Activated CD8-positive, alpha-beta T cell treated with anti-CD3 and anti-CD28 coated beads, Interleukin-2, amount 10 ng/mL, durations not matched to agents 7 days and 5 days (primary cell): ENCODE results near the gene IST1. TPM values are rescaled to one million over a fixed set of nuclear protein-coding genes. Genes with fewer than 3 reads are reported as not detected.

Experiments used
- ATAC-seq: fragments of 150-1000 bp; cut with Tn5 transposase; one replicate; pipeline ENCODE4 v1.10.0; 2021; ENCODE audit warnings: moderate library complexity
- CTCF ChIA-PET: fragments of 350-600 bp; sonication (Branson Sonifier 250); formaldehyde crosslinking; loops from one replicate; lab custom pipeline; 2021; ENCODE audit warnings: antibody characterized with exemption; lab: Charles Lee
- POLR2A ChIA-PET: fragments of 350-600 bp; sonication (Branson Sonifier 250); formaldehyde crosslinking; loops from one replicate; lab custom pipeline; 2021; ENCODE audit warnings: antibody characterized with exemption; lab: Charles Lee
- DNase-seq: peaks from one replicate; pipeline ENCODE4 v3.0.0-alpha.2; 2020
- H3K27ac Mint-ChIP-seq: one replicate; pipeline ENCODE4 v1.8.0; 2021; ENCODE audit warnings: mild to moderate bottlenecking, mixed read lengths
- H3K27me3 Mint-ChIP-seq: one replicate; pipeline ENCODE4 v1.8.0; 2021; ENCODE audit warnings: low read depth, mixed read lengths
- H3K36me3 Mint-ChIP-seq: one replicate; pipeline ENCODE4 v1.8.0; 2021; ENCODE audit warnings: low read depth, mixed read lengths
- H3K4me1 Mint-ChIP-seq: one replicate; pipeline ENCODE4 v1.8.0; 2021; ENCODE audit warnings: low read depth, mixed read lengths
- H3K4me3 Mint-ChIP-seq: one replicate; pipeline ENCODE4 v1.8.0; 2021; ENCODE audit warnings: mild to moderate bottlenecking, mixed read lengths
- H3K9me3 Mint-ChIP-seq: one replicate; pipeline ENCODE4 v1.8.0; 2022; ENCODE audit warnings: mixed read lengths; ENCODE audit not compliant: insufficient read depth
- total RNA-seq, 2 experiments: library from RNA; stranded (reverse); gene quantifications; one replicate each; pipeline ENCODE4 v1.2.3, GENCODE V29; 2021

IST1 gene
- total RNA-seq, result 100 to 1,000 TPM; 155 to 174 TPM

- Mint-ChIP-seq H3K4me3 (peak within 1 kb of the TSS; percentile 97), H3K9me3 (no peaks in the 10 kb centered on the region), H3K27ac (peak within 1 kb of the TSS; percentile 97), H3K4me1 (peaks cover 24% of the 10 kb centered on the region), H3K36me3 (peaks cover 14% of the 10 kb centered on the region), H3K27me3 (no peaks in the 10 kb centered on the region)
- peak; percentile 95 for ATAC-seq
- peak; percentile 99 for DNase-seq
- ChIA-PET POLR2A (interaction anchor here (0.7 to 3.1 kb wide), 8 partner anchors 10 to 123 kb away, joined by 3 to 28 read pairs (median 4); partner anchors contain the start of genes AP1G1 and ZNF821), CTCF (interaction anchor here (1.5 to 6.5 kb wide), 3 partner anchors 12 to 48 kb away, joined by 3 to 65 read pairs (median 3); partner anchors contain the start of gene ZNF821)
Observed at GRCh38 chr16:71894921-71895678, at the start of gene IST1. TSS of gene IST1 (plus strand) at chr16:71895531. CDS start at chr16:71915641, 20,110 bp downstream.

GRCh38 chr16:71845639-71846430 lies 49.5 kb upstream of the IST1 start, which contains the start of gene ATXN1L:
TSS of gene ATXN1L (plus strand) at chr16:71845976. CDS start at chr16:71849741, 3,765 bp downstream.
- Mint-ChIP-seq H3K4me1 (peaks cover 36% of the 10 kb centered on the region), H3K36me3 (peaks cover 22% of the 10 kb centered on the region), H3K9me3 (no peaks in the 10 kb centered on the region), H3K27me3 (no peaks in the 10 kb centered on the region), H3K4me3 (peak within 1 kb of the TSS; percentile 90), H3K27ac (peak within 1 kb of the TSS; percentile 94)
- CTCF ChIA-PET, result interaction anchor here (1.0 to 4.3 kb wide), 6 partner anchors 29 to 116 kb away, joined by 3 to 39 read pairs (median 4); partner anchors contain the start of gene ZNF821
- POLR2A ChIA-PET, result interaction anchor here (0.5 to 3.2 kb wide), 20 partner anchors 8 to 117 kb away, joined by 3 to 39 read pairs (median 4); partner anchors contain the start of genes AP1G1 and ZNF821
- peak; percentile 97 for ATAC-seq
- DNase-seq, result peak; percentile 93

GRCh38 chr16:71846431-71846830 lies 48.9 kb upstream of the IST1 start:
- H3K27ac Mint-ChIP-seq, result peak overlapping the region; percentile 94
- ATAC-seq, result peak; percentile 9
- H3K9me3 Mint-ChIP-seq, result no peaks in the 10 kb centered on the region
- CTCF ChIA-PET, result interaction anchor here (1.1 to 4.3 kb wide), 5 partner anchors 29 to 115 kb away, joined by 3 to 39 read pairs (median 4); partner anchors contain the start of gene ZNF821
- H3K27me3 Mint-ChIP-seq, result no peaks in the 10 kb centered on the region
- POLR2A ChIA-PET, result interaction anchor here (0.7 to 3.2 kb wide), 18 partner anchors 8 to 116 kb away, joined by 3 to 39 read pairs (median 4); partner anchors contain the start of genes AP1G1 and ZNF821
- H3K36me3 Mint-ChIP-seq, result peaks cover 23% of the 10 kb centered on the region
- H3K4me3 Mint-ChIP-seq, result peak overlapping the region; percentile 90
- peak; percentile 40 for DNase-seq
- H3K4me1 Mint-ChIP-seq, result peaks cover 36% of the 10 kb centered on the region

GRCh38 chr16:71847096-71847495 lies 48.2 kb upstream of the IST1 start:
- H3K4me3 Mint-ChIP-seq, result peak overlapping the region; percentile 90
- ChIA-PET POLR2A (interaction anchor here (1.6 to 3.2 kb wide), 4 partner anchors 36 to 58 kb away, joined by 5 to 39 read pairs (median 18); partner anchors contain the start of genes AP1G1 and ZNF821), CTCF (interaction anchor here (0.6 to 4.3 kb wide), 5 partner anchors 11 to 115 kb away, joined by 3 to 39 read pairs (median 4); partner anchors contain the start of gene ZNF821)
- H3K27me3 Mint-ChIP-seq, result no peaks in the 10 kb centered on the region
- H3K27ac Mint-ChIP-seq, result peak overlapping the region; percentile 94
- no peaks in the 10 kb centered on the region for H3K9me3 Mint-ChIP-seq
- peaks cover 35% of the 10 kb centered on the region for H3K4me1 Mint-ChIP-seq
- no peak for ATAC-seq
- no peak for DNase-seq
- peaks cover 26% of the 10 kb centered on the region for H3K36me3 Mint-ChIP-seq

GRCh38 chr16:71848622-71849021 lies 46.7 kb upstream of the IST1 start:
- no peak overlapping the region for H3K27ac Mint-ChIP-seq
- peaks cover 33% of the 10 kb centered on the region for H3K4me1 Mint-ChIP-seq

GRCh38 chr16:71851746-71852145 lies 43.6 kb upstream of the IST1 start:
- POLR2A ChIA-PET, result no interaction called here
- peaks cover 41% of the 10 kb centered on the region for H3K36me3 Mint-ChIP-seq
- peaks cover 39% of the 10 kb centered on the region for H3K4me1 Mint-ChIP-seq

More at GRCh38 chr16:71848622-71849021, 46.7 kb upstream of the IST1 start:
- ChIA-PET CTCF (interaction anchor here (0.8 to 4.3 kb wide), 3 partner anchors 10 to 34 kb away, joined by 3 to 39 read pairs (median 5); partner anchors contain the start of gene ZNF821), POLR2A (interaction anchor here (1.0 kb wide), 1 partner anchor 34 kb away, joined by 6 read pairs; no protein-coding TSS in a partner anchor)
- no peak overlapping the region for H3K4me3 Mint-ChIP-seq
- H3K27me3 Mint-ChIP-seq, result no peaks in the 10 kb centered on the region
- no peaks in the 10 kb centered on the region for H3K9me3 Mint-ChIP-seq
- DNase-seq, result no peak
- H3K36me3 Mint-ChIP-seq, result peaks cover 38% of the 10 kb centered on the region
- no peak for ATAC-seq

GRCh38 chr16:71852158-71852557 lies 43.2 kb upstream of the IST1 start:
- Mint-ChIP-seq H3K9me3 (no peaks in the 10 kb centered on the region), H3K36me3 (peaks cover 41% of the 10 kb centered on the region), H3K27me3 (no peaks in the 10 kb centered on the region), H3K27ac (peak overlapping the region; percentile 5), H3K4me3 (no peak overlapping the region), H3K4me1 (peaks cover 35% of the 10 kb centered on the region)
- DNase-seq, result no peak
- ChIA-PET CTCF (interaction anchor here (0.8 to 1.9 kb wide), 3 partner anchors 22 to 241 kb away, joined by 3 to 14 read pairs (median 5); no protein-coding TSS in a partner anchor), POLR2A (no interaction called here)
- no peak for ATAC-seq

More at GRCh38 chr16:71851746-71852145, 43.6 kb upstream of the IST1 start:
- H3K4me3 Mint-ChIP-seq, result no peak overlapping the region
- no peak for ATAC-seq
- no peaks in the 10 kb centered on the region for H3K27me3 Mint-ChIP-seq
- H3K27ac Mint-ChIP-seq, result no peak overlapping the region
- H3K9me3 Mint-ChIP-seq, result no peaks in the 10 kb centered on the region
- DNase-seq, result no peak
- CTCF ChIA-PET, result interaction anchor here (0.8 to 1.9 kb wide), 4 partner anchors 23 to 241 kb away, joined by 3 to 14 read pairs (median 4); no protein-coding TSS in a partner anchor

- peaks cover 31% of the 10 kb centered on the region for H3K4me1 Mint-ChIP-seq
- H3K36me3 Mint-ChIP-seq, result peaks cover 44% of the 10 kb centered on the region
- DNase-seq (no peak), ATAC-seq (no peak)
- no peak overlapping the region for H3K4me3 Mint-ChIP-seq
- H3K9me3 Mint-ChIP-seq, result no peaks in the 10 kb centered on the region
- H3K27me3 Mint-ChIP-seq, result no peaks in the 10 kb centered on the region
- peak overlapping the region; percentile 5 for H3K27ac Mint-ChIP-seq
- CTCF ChIA-PET, result interaction anchor here (1.2 to 1.9 kb wide), 3 partner anchors 29 to 241 kb away, joined by 3 to 14 read pairs (median 5); no protein-coding TSS in a partner anchor
- POLR2A ChIA-PET, result no interaction called here
Observed at GRCh38 chr16:71852561-71852960, 42.8 kb upstream of the IST1 start.

GRCh38 chr16:71853413-71853812 lies 41.9 kb upstream of the IST1 start:
- Mint-ChIP-seq H3K9me3 (no peaks in the 10 kb centered on the region), H3K36me3 (peaks cover 39% of the 10 kb centered on the region), H3K27me3 (no peaks in the 10 kb centered on the region), H3K27ac (no peak overlapping the region), H3K4me1 (peaks cover 26% of the 10 kb centered on the region), H3K4me3 (no peak overlapping the region)
- CTCF ChIA-PET, result interaction anchor here (1.2 to 1.9 kb wide), 2 partner anchors 28 to 63 kb away, joined by 3 to 14 read pairs; no protein-coding TSS in a partner anchor
- ATAC-seq (no peak), DNase-seq (no peak)
- POLR2A ChIA-PET, result interaction anchor here (1.3 kb wide), 1 partner anchor 8 kb away, joined by 3 read pairs; the partner anchor contains the start of gene ATXN1L

GRCh38 chr16:71854369-71854948 lies 40.9 kb upstream of the IST1 start:
- no peaks in the 10 kb centered on the region for H3K27me3 Mint-ChIP-seq
- ChIA-PET CTCF (interaction anchor here (1.2 kb wide), 1 partner anchor 28 kb away, joined by 3 read pairs; no protein-coding TSS in a partner anchor), POLR2A (interaction anchor here (1.3 kb wide), 1 partner anchor 9 kb away, joined by 3 read pairs; the partner anchor contains the start of gene ATXN1L)
- no peak overlapping the region for H3K27ac Mint-ChIP-seq
- H3K4me1 Mint-ChIP-seq, result peaks cover 26% of the 10 kb centered on the region
- H3K36me3 Mint-ChIP-seq, result peaks cover 37% of the 10 kb centered on the region
- DNase-seq (no peak), ATAC-seq (no peak)
- no peaks in the 10 kb centered on the region for H3K9me3 Mint-ChIP-seq
- no peak overlapping the region for H3K4me3 Mint-ChIP-seq
